Fibroblast of lung (primary cell): ENCODE measurements around the gene CEACAM5. TPM values are rescaled to one million over a fixed set of nuclear protein-coding genes. Genes with fewer than 3 reads are reported as not detected.

ENCODE experiments used
- DNase-seq, 2 donors: peaks; one replicate each; pipeline versions ENCODE4 v3.0.0 to v3.0.0-alpha.2; 2010; ENCODE audit warnings: low read depth in 2 of 2
- H2AFZ ChIP-seq: 2 replicates; pipeline ENCODE4 v1.5.1; 2012; ENCODE audit warnings: low read length, control low read depth, inconsistent platforms
- H3K27ac ChIP-seq: 2 replicates; pipeline ENCODE4 v1.5.1; 2011; ENCODE audit warnings: low read length, control low read depth; ENCODE audit not compliant: insufficient read depth
- H3K27me3 ChIP-seq: 2 replicates; pipeline ENCODE4 v1.5.1; 2011; ENCODE audit warnings: mild to moderate bottlenecking, low read length; ENCODE audit not compliant: control insufficient read depth, insufficient read depth
- H3K36me3 ChIP-seq: 2 replicates; pipeline ENCODE4 v1.5.1; 2011; ENCODE audit warnings: low read length; ENCODE audit not compliant: control insufficient read depth, insufficient read depth
- H3K4me1 ChIP-seq: 2 replicates; pipeline ENCODE4 v1.5.1; 2011; ENCODE audit warnings: low read length; ENCODE audit not compliant: control insufficient read depth, insufficient read depth; ENCODE audit errors: extremely low read depth
- H3K4me2 ChIP-seq: 2 replicates; pipeline ENCODE4 v1.5.1; 2011; ENCODE audit warnings: low read length, control low read depth; ENCODE audit not compliant: insufficient read depth; ENCODE audit errors: extremely low read depth
- H3K4me3 ChIP-seq, 4 experiments: fragments of 200-600 bp in 1 of 4; sonication (generic) in 1 of 4; replicated peaks in 1 of 4; 2 replicates each; pipeline ENCODE4 v1.5.1; 2011 to 2016; ENCODE audit warnings: low read length in 4 of 4, low read depth in 3 of 4, mild to moderate bottlenecking in 3 of 4, control low read depth in 2 of 4, inconsistent platforms in 1 of 4, mixed read lengths in 1 of 4; ENCODE audit not compliant: insufficient read depth in 1 of 4; ENCODE audit errors: control extremely low read depth in 1 of 4
- H3K79me2 ChIP-seq: 2 replicates; pipeline ENCODE4 v1.5.1; 2012; ENCODE audit warnings: mild to moderate bottlenecking, low read length, inconsistent platforms; ENCODE audit not compliant: control insufficient read depth, insufficient read depth
- H3K9ac ChIP-seq: 2 replicates; pipeline ENCODE4 v1.5.1; 2011; ENCODE audit warnings: mild to moderate bottlenecking, low read length, control low read depth; ENCODE audit not compliant: insufficient read depth
- H3K9me3 ChIP-seq: 2 replicates; pipeline ENCODE4 v1.5.1; 2012; ENCODE audit warnings: low read depth, low read length; ENCODE audit not compliant: control insufficient read depth, insufficient read depth
- H4K20me1 ChIP-seq: 2 replicates; pipeline ENCODE4 v1.5.1; 2011; ENCODE audit warnings: low read length; ENCODE audit not compliant: control insufficient read depth, insufficient read depth; ENCODE audit errors: extremely low read depth
- EZH2 ChIP-seq: IDR thresholded peaks from 2 replicates; pipeline ENCODE4 v1.5.1; 2012; ENCODE audit warnings: low read length, control low read depth, mild to moderate bottlenecking; ENCODE audit errors: missing control alignments
- polyA plus RNA-seq, 2 donors: library from polyadenylated mRNA; depleted of rRNA in 1 of 2; stranded (reverse) in 1 of 2; unstranded in 1 of 2; fragments of >200 nt; gene quantifications; 2 replicates each; pipeline ENCODE4 v1.2.1, GENCODE V29; 2011 to 2012; ENCODE audit warnings: missing spikeins in 1 of 2
- total RNA-seq: library from RNA; depleted of rRNA; stranded (reverse); fragments of >200 nt; gene quantifications from 2 replicates; pipeline ENCODE4 v1.2.1, GENCODE V29; 2014
- TF ChIP-seq, protein P1 (sequence below), 2 donors: IDR thresholded peaks in 1 of 2; conservative IDR thresholded peaks in 1 of 2; 1 replicate in 1 of 2; 2 replicates in 1 of 2; pipeline ENCODE4 v1.5.1; 2011 to 2012; ENCODE audit warnings: low read length in 2 of 2, control low read depth in 1 of 2, inconsistent platforms in 1 of 2, low read depth in 1 of 2, mild to moderate bottlenecking in 1 of 2

Gene CEACAM5
- total and polyA plus RNA-seq, 2 donors (not counting 1 experiment from before 2014, with no cell fraction given), result not detected

- H3K4me3 ChIP-seq, result no peak overlapping the region
- DNase-seq, result no peak
- H3K27ac ChIP-seq, result no peak overlapping the region
- no peak overlapping the region for H3K9ac ChIP-seq
- no peak overlapping the region for H2AFZ ChIP-seq
- peaks cover 2% of the 10 kb centered on the region for H3K27me3 ChIP-seq
- no peak overlapping the region for H3K4me2 ChIP-seq
- TF ChIP-seq, protein P1, sequence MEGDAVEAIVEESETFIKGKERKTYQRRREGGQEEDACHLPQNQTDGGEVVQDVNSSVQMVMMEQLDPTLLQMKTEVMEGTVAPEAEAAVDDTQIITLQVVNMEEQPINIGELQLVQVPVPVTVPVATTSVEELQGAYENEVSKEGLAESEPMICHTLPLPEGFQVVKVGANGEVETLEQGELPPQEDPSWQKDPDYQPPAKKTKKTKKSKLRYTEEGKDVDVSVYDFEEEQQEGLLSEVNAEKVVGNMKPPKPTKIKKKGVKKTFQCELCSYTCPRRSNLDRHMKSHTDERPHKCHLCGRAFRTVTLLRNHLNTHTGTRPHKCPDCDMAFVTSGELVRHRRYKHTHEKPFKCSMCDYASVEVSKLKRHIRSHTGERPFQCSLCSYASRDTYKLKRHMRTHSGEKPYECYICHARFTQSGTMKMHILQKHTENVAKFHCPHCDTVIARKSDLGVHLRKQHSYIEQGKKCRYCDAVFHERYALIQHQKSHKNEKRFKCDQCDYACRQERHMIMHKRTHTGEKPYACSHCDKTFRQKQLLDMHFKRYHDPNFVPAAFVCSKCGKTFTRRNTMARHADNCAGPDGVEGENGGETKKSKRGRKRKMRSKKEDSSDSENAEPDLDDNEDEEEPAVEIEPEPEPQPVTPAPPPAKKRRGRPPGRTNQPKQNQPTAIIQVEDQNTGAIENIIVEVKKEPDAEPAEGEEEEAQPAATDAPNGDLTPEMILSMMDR (conservative IDR thresholded peaks at IDR 0.05 in 1 of 2, IDR thresholded peaks at IDR 0.05 in 1 of 2; ENCODE audit: low read depth in 1 of 2, low read length in 2 of 2), result no peak
- TF ChIP-seq EZH2, result no peak
- no peaks in the 10 kb centered on the region for H3K36me3 ChIP-seq
- no peaks in the 10 kb centered on the region for H3K79me2 ChIP-seq
- H4K20me1 ChIP-seq, result no peaks in the 10 kb centered on the region
- H3K9me3 ChIP-seq, result no peaks in the 10 kb centered on the region
- no peaks in the 10 kb centered on the region for H3K4me1 ChIP-seq
These were observed 21.0 kb upstream of the CEACAM5 start for GRCh38 chr19:41687419-41687818.

DNA sequence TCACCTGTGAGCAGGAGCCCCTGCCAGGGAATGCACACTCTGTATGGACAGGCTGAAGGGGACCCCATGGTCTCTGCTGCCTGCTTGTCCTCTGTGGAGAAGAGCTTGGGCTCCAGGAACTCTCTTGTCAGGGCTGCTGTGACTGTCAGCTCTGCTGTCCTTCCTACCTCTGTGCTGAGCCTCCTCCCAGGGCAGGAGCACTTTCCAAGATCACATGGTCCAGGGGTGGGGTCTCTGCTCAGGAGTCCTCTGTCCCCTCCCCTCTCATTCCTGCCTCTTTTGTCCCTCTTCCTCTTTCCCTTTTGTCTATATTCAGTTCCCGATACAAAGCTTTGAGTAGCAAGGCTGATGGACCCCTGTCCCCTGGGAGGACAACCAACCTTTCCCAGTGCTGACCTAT lies 20.3 kb upstream of the CEACAM5 start, which contains the start of gene CEACAM7:
Gene CEACAM7 (minus strand): TSS at position 173 of the 400 bp plus-strand sequence. CDS start 105 bp downstream, at position 68.
- no peaks in the 10 kb centered on the region for H4K20me1 ChIP-seq
- peaks cover 2% of the 10 kb centered on the region for H3K27me3 ChIP-seq

GRCh38 chr19:41688687-41689086 lies 19.7 kb upstream of the CEACAM5 start:
- H3K9ac ChIP-seq, result no peak overlapping the region
- no peaks in the 10 kb centered on the region for H3K36me3 ChIP-seq
- no peaks in the 10 kb centered on the region for H3K9me3 ChIP-seq
- H3K27me3 ChIP-seq, result peaks cover 2% of the 10 kb centered on the region
- TF ChIP-seq, protein P1 (conservative IDR thresholded peaks at IDR 0.05 in 1 of 2, IDR thresholded peaks at IDR 0.05 in 1 of 2; ENCODE audit: low read depth in 1 of 2, low read length in 2 of 2), result no peak
- TF ChIP-seq EZH2, result no peak
- H2AFZ ChIP-seq, result no peak overlapping the region
- H3K27ac ChIP-seq, result no peak overlapping the region
- H3K4me1 ChIP-seq, result no peaks in the 10 kb centered on the region
- no peak overlapping the region for H3K4me3 ChIP-seq
- H4K20me1 ChIP-seq, result no peaks in the 10 kb centered on the region
- DNase-seq, result no peak
- no peaks in the 10 kb centered on the region for H3K79me2 ChIP-seq
- no peak overlapping the region for H3K4me2 ChIP-seq

More for the DNA sequence above, 20.3 kb upstream of the CEACAM5 start, which contains the start of gene CEACAM7:
- no peaks in the 10 kb centered on the region for H3K79me2 ChIP-seq
- no peak for DNase-seq
- no peak within 1 kb of the TSS for H3K9ac ChIP-seq
- H3K4me3 ChIP-seq, result no peak within 1 kb of the TSS
- no peaks in the 10 kb centered on the region for H3K36me3 ChIP-seq
- no peaks in the 10 kb centered on the region for H3K9me3 ChIP-seq
- no peak within 1 kb of the TSS for H3K27ac ChIP-seq
- H2AFZ ChIP-seq, result no peak within 1 kb of the TSS
- no peaks in the 10 kb centered on the region for H3K4me1 ChIP-seq
- H3K4me2 ChIP-seq, result no peak within 1 kb of the TSS
- no peak for TF ChIP-seq EZH2
- TF ChIP-seq, protein P1 (conservative IDR thresholded peaks at IDR 0.05 in 1 of 2, IDR thresholded peaks at IDR 0.05 in 1 of 2; ENCODE audit: low read depth in 1 of 2, low read length in 2 of 2), result no peak
